Suprapubic skin (tissue), 4 donors: Measurements from ENCODE around the gene COMMD6. TPM values are rescaled to one million over a fixed set of nuclear protein-coding genes. Genes with fewer than 3 reads are reported as not detected.

ENCODE experiments used
- DNase-seq, 2 donors: peaks; one replicate each; pipeline ENCODE4 v3.0.0-alpha.2; 2019; ENCODE audit warnings: low spot score in 2 of 2
- H3K27ac ChIP-seq: fragments of 200-600 bp; sonication (generic); one replicate; pipeline ENCODE4 v1.5.1; 2019
- H3K27me3 ChIP-seq: fragments of 200-600 bp; sonication (generic); one replicate; pipeline ENCODE4 v1.5.1; 2019
- H3K36me3 ChIP-seq: fragments of 200-600 bp; sonication (generic); one replicate; pipeline ENCODE4 v1.5.1; 2019
- H3K4me1 ChIP-seq: fragments of 200-600 bp; sonication (generic); one replicate; pipeline ENCODE4 v1.5.1; 2019
- H3K4me3 ChIP-seq: fragments of 200-600 bp; sonication (generic); one replicate; pipeline ENCODE4 v1.5.1; 2019; ENCODE audit warnings: mild to moderate bottlenecking
- H3K9me3 ChIP-seq: fragments of 200-600 bp; sonication (generic); one replicate; pipeline ENCODE4 v1.5.1; 2019
- EP300 ChIP-seq: sonication (generic); formaldehyde crosslinking; IDR thresholded peaks from one replicate; pipeline ENCODE4 v1.6.1; 2017; ENCODE audit warnings: antibody characterized with exemption
- POLR2A ChIP-seq, 2 donors: fragments of 450-650 bp; IDR thresholded peaks; one replicate each; pipeline ENCODE4 v1.6.1; 2017; ENCODE audit warnings: antibody characterized with exemption in 2 of 2, mild to moderate bottlenecking in 2 of 2, moderate library complexity in 2 of 2
- POLR2AphosphoS5 ChIP-seq, 3 donors: sonication (generic); formaldehyde crosslinking; IDR thresholded peaks; one replicate each; pipeline ENCODE4 v1.6.1; 2017; ENCODE audit warnings: antibody characterized with exemption in 3 of 3
- WGBS: methylation state at CpG from one replicate; pipeline ENCODE4 v1.1.5; 2018; 5-methylcytosine and 5-hydroxymethylcytosine counted together
- total RNA-seq, 4 donors: library from RNA; depleted of rRNA; stranded (reverse); fragments of >200 nt; gene quantifications; one replicate each; pipeline ENCODE4 v1.1.0, GENCODE V29; 2016
- TF ChIP-seq, protein P1 (sequence below), 2 donors: fragments of 200-600 bp in 1 of 2; fragments of 450-650 bp in 1 of 2; sonication (generic) in 1 of 2; IDR thresholded peaks; one replicate each; pipeline ENCODE4 v1.5.1; 2016 to 2019; ENCODE audit warnings: antibody characterized with exemption in 2 of 2, mild to moderate bottlenecking in 1 of 2, moderate library complexity in 1 of 2

The COMMD6 gene
- total RNA-seq, 4 donors from 2014 or later, result 26.6 to 71.0 (median 42.2) TPM

DNA sequence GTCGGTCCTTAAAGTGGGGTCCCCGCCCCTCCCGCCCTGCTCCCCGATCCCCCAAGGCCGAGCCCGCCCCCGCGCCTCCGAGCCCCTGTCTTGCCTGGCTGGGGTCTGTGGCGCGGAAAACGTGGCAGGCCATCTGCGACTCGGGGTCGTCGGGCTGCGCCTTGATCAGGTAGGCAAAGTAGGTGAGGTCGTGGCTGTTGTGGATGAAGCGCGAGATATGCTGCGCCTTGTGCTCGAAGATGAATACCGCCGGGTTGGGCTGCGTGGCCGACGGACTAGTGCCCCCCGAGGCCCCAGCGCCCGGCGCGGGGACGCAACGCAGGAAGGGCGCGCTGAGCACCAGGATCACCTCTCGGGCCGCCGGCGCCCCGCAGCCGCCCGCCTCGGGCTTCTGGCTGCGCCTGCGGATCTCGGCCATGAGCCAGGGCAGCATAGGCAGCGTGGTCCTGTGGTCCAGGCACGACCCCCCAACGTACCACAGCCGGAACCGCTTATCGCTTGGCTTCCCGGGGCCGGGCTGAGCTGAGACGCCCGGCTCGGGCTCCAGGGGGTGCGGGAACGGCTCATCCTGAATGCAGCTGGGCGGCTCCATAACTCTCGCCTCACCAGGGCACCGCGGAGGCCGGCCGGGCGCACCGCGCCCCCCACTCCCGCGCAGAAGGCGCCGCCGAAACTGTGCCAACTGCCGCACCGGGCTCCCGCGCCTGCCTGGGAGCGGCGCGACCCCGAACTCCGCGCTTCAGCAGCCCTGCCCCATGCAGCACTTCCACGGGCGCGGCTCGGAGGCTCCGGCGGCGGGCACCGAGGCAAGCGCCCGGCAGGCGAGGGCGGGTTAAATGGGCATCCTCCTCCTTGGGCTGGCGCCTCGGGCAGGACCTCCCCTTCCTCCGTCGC is 56.2 kb downstream of the COMMD6 start:
- peak in 1 of 2 donors; percentile 75 for DNase-seq

DNA sequence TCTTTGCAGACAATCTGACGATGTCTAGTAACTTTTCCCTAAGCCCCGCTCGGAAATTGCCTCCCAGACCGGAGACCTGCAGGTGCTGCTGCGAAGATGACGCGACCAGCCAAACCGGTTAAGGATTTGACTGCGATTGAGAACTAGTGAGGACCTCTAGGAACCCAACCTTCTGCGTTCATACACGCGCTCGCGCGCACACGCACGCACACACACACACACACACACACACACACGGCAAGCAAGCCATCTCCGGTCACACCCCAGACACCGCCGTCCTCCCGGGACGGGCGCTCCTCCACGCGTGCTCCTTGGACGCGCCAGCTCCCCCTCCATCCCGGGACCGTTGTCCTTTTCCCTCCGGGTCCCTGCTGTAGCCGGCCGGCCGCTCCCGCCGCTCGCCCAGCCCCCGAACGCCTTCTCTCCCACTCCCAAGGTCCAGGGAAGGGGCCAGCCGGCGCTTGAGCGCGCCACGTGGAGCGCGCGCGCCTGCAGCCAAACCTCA is 56.9 kb downstream of the COMMD6 start:
- WGBS, result under 1% methylated on average over 48 of the region's 48 CpGs

More for the DNA sequence above, 56.2 kb downstream of the COMMD6 start:
- Histone ChIP-seq H3K27me3 (no peaks in the 10 kb centered on the region), H3K4me1 (peaks cover 44% of the 10 kb centered on the region), H3K27ac (peak overlapping the region; percentile 88), H3K36me3 (no peaks in the 10 kb centered on the region), H3K4me3 (peak overlapping the region; percentile 81), H3K9me3 (no peaks in the 10 kb centered on the region)
- TF ChIP-seq EP300, result no peak
- TF ChIP-seq, protein P1, sequence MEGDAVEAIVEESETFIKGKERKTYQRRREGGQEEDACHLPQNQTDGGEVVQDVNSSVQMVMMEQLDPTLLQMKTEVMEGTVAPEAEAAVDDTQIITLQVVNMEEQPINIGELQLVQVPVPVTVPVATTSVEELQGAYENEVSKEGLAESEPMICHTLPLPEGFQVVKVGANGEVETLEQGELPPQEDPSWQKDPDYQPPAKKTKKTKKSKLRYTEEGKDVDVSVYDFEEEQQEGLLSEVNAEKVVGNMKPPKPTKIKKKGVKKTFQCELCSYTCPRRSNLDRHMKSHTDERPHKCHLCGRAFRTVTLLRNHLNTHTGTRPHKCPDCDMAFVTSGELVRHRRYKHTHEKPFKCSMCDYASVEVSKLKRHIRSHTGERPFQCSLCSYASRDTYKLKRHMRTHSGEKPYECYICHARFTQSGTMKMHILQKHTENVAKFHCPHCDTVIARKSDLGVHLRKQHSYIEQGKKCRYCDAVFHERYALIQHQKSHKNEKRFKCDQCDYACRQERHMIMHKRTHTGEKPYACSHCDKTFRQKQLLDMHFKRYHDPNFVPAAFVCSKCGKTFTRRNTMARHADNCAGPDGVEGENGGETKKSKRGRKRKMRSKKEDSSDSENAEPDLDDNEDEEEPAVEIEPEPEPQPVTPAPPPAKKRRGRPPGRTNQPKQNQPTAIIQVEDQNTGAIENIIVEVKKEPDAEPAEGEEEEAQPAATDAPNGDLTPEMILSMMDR (IDR thresholded peaks at IDR 0.05), result no peak
- TF ChIP-seq POLR2AphosphoS5 (IDR thresholded peaks at IDR 0.05), result no peak
- TF ChIP-seq POLR2A (IDR thresholded peaks at IDR 0.05), result no peak
- WGBS, result under 1% methylated on average over 55 of the region's 100 CpGs

DNA sequence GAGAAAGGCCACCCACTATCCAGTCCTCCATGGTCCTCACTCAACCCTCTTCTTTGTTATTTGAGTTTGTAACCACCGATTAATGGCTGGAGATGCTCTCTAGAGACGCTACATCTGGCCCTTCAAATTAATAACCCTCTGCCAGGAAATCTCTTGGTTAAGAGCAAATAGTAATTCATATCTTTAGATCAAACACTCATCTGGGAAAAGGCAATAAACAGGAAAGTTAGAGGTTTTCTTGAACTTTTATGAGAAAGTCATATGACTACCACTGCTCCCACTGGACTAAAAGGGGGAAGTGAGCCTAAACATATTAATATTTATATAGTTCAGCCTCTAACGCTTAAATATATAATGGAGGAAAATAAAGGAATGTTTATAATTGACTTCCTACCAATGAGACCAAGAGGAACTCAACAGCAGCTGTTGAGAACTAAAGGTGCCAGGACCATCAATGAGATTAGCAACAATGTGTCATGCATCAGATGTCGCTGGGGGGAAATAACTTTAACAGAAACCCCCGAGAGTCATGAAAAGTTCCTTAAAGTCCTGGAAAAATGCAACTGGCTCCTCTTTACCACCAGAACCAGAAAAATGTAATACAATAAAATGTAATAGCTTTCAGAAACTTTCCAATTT is 58.4 kb downstream of the COMMD6 start:
- Histone ChIP-seq H3K27me3 (no peaks in the 10 kb centered on the region), H3K27ac (no peak overlapping the region), H3K4me3 (peak overlapping the region; percentile 81), H3K36me3 (no peaks in the 10 kb centered on the region), H3K9me3 (no peaks in the 10 kb centered on the region), H3K4me1 (peaks cover 41% of the 10 kb centered on the region)
- no peak for DNase-seq
- WGBS, result 54% methylated on average over 5 of the region's 5 CpGs
- TF ChIP-seq EP300 (no peak), POLR2AphosphoS5 (IDR thresholded peaks at IDR 0.05) (no peak), POLR2A (IDR thresholded peaks at IDR 0.05) (no peak)
- TF ChIP-seq, protein P1 (IDR thresholded peaks at IDR 0.05), result no peak

More for the DNA sequence above, 56.9 kb downstream of the COMMD6 start:
- Histone ChIP-seq H3K36me3 (no peaks in the 10 kb centered on the region), H3K9me3 (no peaks in the 10 kb centered on the region), H3K27ac (peak overlapping the region; percentile 88), H3K4me3 (peak overlapping the region; percentile 81), H3K27me3 (no peaks in the 10 kb centered on the region), H3K4me1 (peaks cover 41% of the 10 kb centered on the region)
- peak; percentile 77 to 84 for DNase-seq
- TF ChIP-seq EP300 (no peak), POLR2AphosphoS5 (IDR thresholded peaks at IDR 0.05) (peak in 1 of 3 donors; percentile 40), POLR2A (IDR thresholded peaks at IDR 0.05) (no peak)
- TF ChIP-seq, protein P1 (IDR thresholded peaks at IDR 0.05), result no peak

DNA sequence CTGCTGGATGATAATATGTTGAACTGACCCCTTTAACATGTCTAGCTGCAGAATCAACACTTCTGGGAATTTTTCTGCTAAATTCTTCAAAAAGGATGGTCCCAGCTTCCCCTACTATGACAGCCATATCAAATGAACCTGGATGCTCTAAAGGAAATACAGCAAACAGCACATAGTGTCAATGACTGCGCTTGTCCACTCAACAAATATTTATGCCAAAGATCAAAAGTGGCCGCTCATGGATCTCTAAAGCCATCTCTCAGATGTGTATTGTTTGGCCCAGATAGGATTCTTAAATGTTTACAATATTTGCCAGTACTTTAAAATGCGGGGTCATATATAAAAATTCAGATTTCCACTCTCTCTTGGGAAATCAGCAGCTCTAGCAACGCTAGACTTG is 59.0 kb downstream of the COMMD6 start:
- 90% methylated on average over 4 of the region's 4 CpGs for WGBS
- Histone ChIP-seq H3K4me1 (peaks cover 46% of the 10 kb centered on the region), H3K27me3 (no peaks in the 10 kb centered on the region), H3K4me3 (no peak overlapping the region), H3K9me3 (no peaks in the 10 kb centered on the region), H3K27ac (no peak overlapping the region), H3K36me3 (no peaks in the 10 kb centered on the region)
- no peak for TF ChIP-seq EP300
- TF ChIP-seq, protein P1 (IDR thresholded peaks at IDR 0.05), result no peak
- no peak for TF ChIP-seq POLR2AphosphoS5 (IDR thresholded peaks at IDR 0.05)
- no peak for TF ChIP-seq POLR2A (IDR thresholded peaks at IDR 0.05)
- DNase-seq, result no peak

Other genes with a start within 250 kb of the COMMD6 start
- 100 to 1,000 TPM in 1 of 4 donors, 10 to 100 TPM in 3; 54.3 to 110 (median 72.7) TPM for gene TBC1D4, start 55.7 kb downstream of the COMMD6 start, total RNA-seq
- gene UCHL3, start 11.9 kb upstream of the COMMD6 start, total RNA-seq, result 10 to 100 TPM; 24.9 to 48.5 (median 38.8) TPM
- 100 to 1,000 TPM in 1 of 4 donors, 10 to 100 TPM in 3; 75.2 to 127 (median 87.0) TPM for gene LMO7, start 98.5 kb upstream of the COMMD6 start, total RNA-seq